ENCODE results near the gene DUSP6. TPM values are rescaled to one million over a fixed set of nuclear protein-coding genes. Genes with fewer than 3 reads are reported as not detected.

Gene DUSP6
- total and polyA plus RNA-seq, 2 of the 13 experiments (the other 11 are each of a cell fraction or from before 2014, with no cell fraction given), result 40.9 to 161 TPM

DNA sequence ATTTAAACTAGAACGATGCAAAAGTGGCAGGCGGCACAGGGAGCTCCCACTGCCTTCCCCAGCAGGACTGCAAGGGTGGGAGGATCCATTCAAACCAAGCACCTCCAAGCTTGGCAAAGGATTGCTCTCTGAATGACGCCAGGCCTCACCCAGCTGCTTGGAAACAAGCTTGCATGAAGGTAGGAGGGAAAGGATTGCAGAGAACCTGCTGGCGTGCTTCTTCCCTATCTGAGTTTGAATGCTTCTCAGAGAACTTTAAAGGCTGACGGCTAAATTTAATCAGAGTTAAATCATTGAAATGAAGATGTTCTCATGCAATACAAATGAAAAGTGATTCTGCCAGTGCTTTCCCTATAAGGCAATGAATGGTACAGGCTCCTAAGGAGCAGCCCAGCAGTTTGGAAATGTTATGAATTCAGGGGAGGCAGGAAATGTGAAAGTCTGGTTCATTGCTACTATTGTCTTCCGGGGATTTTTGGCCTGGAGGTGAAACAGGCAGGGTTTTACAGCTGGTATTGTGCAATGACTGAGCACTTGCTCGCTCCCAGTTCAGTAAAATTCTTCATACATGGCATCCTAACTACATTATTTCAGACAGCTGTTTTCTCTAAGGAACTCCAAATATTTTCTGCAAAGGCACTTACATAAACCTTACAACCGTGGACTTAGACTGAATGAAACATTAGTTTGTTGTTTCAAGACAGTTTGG, 31.9 kb upstream of the DUSP6 start (continued):
- TF ChIP-seq GZF1 (CRISPR knock-in tag; IDR thresholded peaks at IDR 0.05) (no peak), POLR2G (IDR thresholded peaks at IDR 0.05; ENCODE audit: low read depth, low read length) (peak; percentile 52), DPF2 (CRISPR knock-in tag; IDR thresholded peaks at IDR 0.05; ENCODE audit: borderline replicate concordance, low read depth) (no peak), PHF8 (CRISPR knock-in tag; IDR thresholded peaks at IDR 0.05) (no peak), FOXJ3 (CRISPR knock-in tag; IDR thresholded peaks at IDR 0.05; ENCODE audit: borderline replicate concordance) (0 out of 2 replicates have a peak, but pooled peaks have one; percentile 38), ZNF292 (CRISPR knock-in tag; IDR thresholded peaks at IDR 0.05; ENCODE audit: borderline replicate concordance, low read depth) (peak; percentile 69), ZNF670 (CRISPR knock-in tag; IDR thresholded peaks at IDR 0.05; ENCODE audit: borderline replicate concordance) (no peak), ZNF253 (CRISPR knock-in tag; IDR thresholded peaks at IDR 0.05; ENCODE audit: borderline replicate concordance) (no peak), ZBTB7B (CRISPR knock-in tag; IDR thresholded peaks at IDR 0.05) (0 out of 2 replicates have a peak, but pooled peaks have one; percentile 16), YEATS2 (CRISPR knock-in tag; IDR thresholded peaks at IDR 0.05; ENCODE audit: borderline replicate concordance) (0 out of 2 replicates have a peak, but pooled peaks have one; percentile 36), ZNF660 (CRISPR knock-in tag; IDR thresholded peaks at IDR 0.05; ENCODE audit: borderline replicate concordance, low read depth) (no peak), NR2F6 (IDR thresholded peaks at IDR 0.05) (no peak; the same call in 1 of the 2 replicates), NR2F6 (CRISPR knock-in tag; IDR thresholded peaks at IDR 0.05) (0 out of 2 replicates have a peak, but pooled peaks have one; percentile 42), SRF (IDR thresholded peaks at IDR 0.05; ENCODE audit: low read depth, low read length) (peak; percentile 82), TOE1 (CRISPR knock-in tag; IDR thresholded peaks at IDR 0.05) (no peak), AHR (CRISPR knock-in tag; IDR thresholded peaks at IDR 0.05) (no peak; the same call in 1 of the 2 replicates), NRL (CRISPR knock-in tag; IDR thresholded peaks at IDR 0.05; ENCODE audit: borderline replicate concordance) (no peak), ZNF317 (CRISPR knock-in tag; IDR thresholded peaks at IDR 0.05) (no peak), MXI1 (IDR thresholded peaks at IDR 0.05; ENCODE audit: borderline replicate concordance, low read depth, low read length) (0 out of 3 replicates have a peak, but pooled peaks have one; percentile 21)
- TF ChIP-seq, protein P1, sequence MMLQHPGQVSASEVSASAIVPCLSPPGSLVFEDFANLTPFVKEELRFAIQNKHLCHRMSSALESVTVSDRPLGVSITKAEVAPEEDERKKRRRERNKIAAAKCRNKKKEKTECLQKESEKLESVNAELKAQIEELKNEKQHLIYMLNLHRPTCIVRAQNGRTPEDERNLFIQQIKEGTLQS (CRISPR knock-in tag; IDR thresholded peaks at IDR 0.05), result no peak
- TF ChIP-seq, protein P2, sequence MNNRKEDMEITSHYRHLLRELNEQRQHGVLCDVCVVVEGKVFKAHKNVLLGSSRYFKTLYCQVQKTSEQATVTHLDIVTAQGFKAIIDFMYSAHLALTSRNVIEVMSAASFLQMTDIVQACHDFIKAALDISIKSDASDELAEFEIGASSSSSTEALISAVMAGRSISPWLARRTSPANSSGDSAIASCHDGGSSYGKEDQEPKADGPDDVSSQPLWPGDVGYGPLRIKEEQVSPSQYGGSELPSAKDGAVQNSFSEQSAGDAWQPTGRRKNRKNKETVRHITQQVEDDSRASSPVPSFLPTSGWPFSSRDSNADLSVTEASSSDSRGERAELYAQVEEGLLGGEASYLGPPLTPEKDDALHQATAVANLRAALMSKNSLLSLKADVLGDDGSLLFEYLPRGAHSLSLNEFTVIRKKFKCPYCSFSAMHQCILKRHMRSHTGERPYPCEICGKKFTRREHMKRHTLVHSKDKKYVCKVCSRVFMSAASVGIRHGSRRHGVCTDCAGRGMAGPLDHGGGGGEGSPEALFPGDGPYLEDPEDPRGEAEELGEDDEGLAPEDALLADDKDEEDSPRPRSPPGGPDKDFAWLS (CRISPR knock-in tag; IDR thresholded peaks at IDR 0.05; ENCODE audit: borderline replicate concordance), result no peak
- TF ChIP-seq, protein P3, sequence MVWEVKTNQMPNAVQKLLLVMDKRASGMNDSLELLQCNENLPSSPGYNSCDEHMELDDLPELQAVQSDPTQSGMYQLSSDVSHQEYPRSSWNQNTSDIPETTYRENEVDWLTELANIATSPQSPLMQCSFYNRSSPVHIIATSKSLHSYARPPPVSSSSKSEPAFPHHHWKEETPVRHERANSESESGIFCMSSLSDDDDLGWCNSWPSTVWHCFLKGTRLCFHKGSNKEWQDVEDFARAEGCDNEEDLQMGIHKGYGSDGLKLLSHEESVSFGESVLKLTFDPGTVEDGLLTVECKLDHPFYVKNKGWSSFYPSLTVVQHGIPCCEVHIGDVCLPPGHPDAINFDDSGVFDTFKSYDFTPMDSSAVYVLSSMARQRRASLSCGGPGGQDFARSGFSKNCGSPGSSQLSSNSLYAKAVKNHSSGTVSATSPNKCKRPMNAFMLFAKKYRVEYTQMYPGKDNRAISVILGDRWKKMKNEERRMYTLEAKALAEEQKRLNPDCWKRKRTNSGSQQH (CRISPR knock-in tag; IDR thresholded peaks at IDR 0.05; ENCODE audit: low read depth), result no peak
- TF ChIP-seq, protein P4, sequence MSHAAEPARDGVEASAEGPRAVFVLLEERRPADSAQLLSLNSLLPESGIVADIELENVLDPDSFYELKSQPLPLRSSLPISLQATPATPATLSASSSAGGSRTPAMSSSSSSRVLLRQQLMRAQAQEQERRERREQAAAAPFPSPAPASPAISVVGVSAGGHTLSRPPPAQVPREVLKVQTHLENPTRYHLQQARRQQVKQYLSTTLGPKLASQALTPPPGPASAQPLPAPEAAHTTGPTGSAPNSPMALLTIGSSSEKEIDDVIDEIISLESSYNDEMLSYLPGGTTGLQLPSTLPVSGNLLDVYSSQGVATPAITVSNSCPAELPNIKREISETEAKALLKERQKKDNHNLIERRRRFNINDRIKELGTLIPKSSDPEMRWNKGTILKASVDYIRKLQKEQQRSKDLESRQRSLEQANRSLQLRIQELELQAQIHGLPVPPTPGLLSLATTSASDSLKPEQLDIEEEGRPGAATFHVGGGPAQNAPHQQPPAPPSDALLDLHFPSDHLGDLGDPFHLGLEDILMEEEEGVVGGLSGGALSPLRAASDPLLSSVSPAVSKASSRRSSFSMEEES (CRISPR knock-in tag; IDR thresholded peaks at IDR 0.05), result no peak
